Dermis blood vessel endothelial cell (primary cell): ENCODE results near the gene CLIC6. TPM values are rescaled to one million over a fixed set of nuclear protein-coding genes. Genes with fewer than 3 reads are reported as not detected.
"Not testable (repeated sequence)": the region's sequence is repeated elsewhere in the genome, so short reads cannot be mapped to it uniquely, and the experiment has no call there.

Source experiments
- DNase-seq: peaks from one replicate; pipeline ENCODE4 v3.0.0; 2010
- total RNA-seq: library from RNA; depleted of rRNA; stranded (reverse); fragments of >200 nt; gene quantifications from 2 replicates; pipeline ENCODE4 v1.2.3, GENCODE V29; 2014

Gene CLIC6
- total RNA-seq, 1 donor from 2014 or later, result not detected

DNA sequence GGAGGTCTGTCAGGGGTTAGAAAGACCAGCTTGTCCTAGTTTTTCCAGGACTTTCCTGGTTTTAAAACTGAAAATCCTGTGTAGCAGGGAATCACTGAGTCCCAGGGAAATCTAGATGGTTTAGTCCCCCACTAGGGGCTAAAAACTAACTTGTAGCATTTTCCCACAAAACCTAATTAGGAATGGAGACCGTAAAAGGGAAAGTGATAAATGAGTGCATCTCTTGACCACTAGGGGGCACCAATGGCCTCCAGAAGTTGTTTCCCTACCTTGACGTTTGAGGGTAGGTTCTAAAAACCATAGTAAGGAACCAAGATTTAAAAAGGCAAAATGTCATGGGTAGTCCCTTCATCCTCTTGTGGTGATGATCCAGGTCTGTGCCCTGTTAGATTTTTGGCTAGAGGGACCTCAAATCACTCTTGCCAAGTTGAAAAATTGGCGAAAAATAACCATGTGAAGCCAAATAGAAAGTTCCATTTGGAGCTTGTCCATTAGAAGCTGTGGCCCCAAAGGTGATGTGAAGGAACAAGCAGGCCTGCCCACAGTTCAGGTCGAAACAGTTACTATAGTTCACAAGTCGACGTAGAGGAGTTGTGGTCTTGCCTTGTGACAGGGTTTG is 24.5 kb downstream of the CLIC6 start:
- DNase-seq, result peak; percentile 76

DNA sequence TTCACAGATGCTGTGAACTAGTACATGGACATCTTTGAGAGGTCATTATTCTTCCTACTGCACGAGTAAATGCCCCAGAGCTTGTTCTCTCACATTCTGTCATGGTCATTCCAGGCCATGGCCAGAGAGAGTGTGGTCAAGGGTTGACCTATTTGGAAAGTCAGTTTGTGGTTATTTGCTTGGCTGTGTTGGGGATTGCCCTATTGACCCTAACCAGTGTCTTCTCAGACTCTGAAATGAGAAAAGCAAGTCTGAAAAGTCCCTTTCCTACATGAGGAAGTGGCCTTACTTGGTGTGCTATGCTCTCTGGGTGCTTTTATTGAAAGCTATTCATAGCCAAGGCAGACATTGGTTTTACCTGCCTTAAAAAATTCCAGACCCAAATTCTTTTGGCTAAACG is 26.6 kb downstream of the CLIC6 start:
- DNase-seq, result no peak

DNA sequence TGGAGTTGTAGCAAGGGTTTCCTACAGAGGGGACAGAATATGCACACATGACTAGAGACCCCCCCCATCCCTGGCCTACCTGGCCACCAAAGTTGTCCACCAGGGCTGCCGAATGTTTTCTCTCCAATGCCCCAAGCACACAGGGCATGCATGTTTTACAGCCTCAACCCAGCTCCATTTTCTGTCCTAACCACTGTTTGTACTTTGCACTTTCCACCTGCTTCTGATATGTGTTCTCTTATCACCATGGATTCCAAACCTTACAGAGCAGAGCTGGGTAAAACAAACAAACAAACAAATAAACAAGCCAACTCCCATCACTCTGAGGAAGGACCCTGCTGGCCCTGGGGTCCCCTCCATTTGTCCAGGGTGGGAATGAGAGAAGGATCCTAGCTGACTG is 27.3 kb downstream of the CLIC6 start:
- no peak for DNase-seq

- DNase-seq, result no peak
These were observed 29.0 kb downstream of the CLIC6 start for GRCh38 chr21:34697826-34698225.

DNA sequence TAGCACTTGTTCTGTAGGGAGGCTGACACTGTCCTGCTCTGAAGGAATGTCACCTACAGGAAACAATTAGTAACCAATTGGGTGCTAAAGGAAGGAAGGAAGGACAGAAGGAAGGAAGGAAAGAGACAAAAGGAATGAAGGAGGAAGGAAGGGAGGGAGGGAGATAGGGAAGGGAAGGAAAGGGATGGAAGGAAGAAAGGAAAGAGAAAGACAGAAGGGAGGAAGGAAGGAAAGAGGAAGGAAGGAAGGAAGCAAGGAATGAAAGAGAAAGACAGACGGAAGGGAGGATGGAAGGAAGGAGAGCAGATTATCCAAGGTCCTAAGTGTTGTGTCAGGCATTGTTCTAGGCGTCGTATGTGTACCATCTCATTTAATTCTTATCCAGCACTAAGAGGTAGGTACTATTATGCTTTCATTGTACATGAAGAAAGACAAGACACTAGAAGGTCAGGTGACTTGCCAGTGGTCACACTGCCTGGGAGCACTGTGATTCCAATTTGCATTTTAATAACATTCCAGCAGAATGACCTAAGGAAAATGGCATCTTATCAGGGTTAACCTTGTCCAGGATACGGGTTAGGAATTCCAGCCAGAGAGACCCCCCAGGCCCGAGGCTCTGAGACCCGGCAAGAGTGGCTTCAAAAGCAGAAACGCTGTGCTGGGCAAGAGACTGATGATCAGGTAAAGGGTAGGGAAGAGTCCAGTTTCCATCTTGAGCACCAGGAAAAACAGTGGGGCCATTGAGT is 29.6 kb downstream of the CLIC6 start:
- DNase-seq, result no peak

DNA sequence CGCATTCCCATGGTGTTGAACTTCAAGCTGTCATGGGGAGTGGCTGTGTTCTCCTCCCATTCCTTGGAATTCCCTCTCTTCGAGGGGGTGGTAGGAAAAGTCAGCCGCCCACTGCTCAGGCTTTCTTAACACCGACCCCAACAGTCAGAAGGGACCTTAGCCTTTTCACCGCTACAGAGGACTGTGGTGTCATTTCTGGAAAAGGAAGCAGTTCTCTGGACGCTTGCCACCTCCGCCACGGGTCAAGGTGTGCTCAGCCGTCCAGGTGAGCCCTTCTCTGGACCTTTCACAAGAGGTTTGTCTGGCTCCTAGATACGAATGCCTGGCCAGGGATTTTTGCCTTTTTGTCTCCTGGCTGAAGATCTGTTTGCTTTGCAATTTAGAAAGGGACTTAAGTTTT is 31.8 kb downstream of the CLIC6 start:
- DNase-seq, result no peak

DNA sequence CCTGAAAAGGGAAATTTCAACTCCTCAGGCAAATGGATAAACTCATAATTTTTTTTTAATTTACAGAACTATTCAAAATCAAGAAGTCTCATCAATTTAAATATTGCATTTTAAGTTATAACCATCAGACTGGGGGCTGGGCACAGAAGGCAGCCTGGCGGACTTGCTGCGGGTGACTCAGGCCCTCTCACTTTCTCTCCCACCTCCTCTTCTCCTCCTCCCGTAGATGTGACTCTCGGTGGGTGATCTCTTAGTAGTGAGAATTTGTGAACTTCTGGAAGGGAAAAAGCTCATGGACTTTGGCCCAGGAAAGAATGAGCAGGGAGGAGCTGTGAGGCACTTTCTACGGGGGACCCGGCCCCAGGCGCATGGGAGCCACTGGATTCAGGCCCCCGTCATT is 32.9 kb downstream of the CLIC6 start:
- DNase-seq, result no peak

DNA sequence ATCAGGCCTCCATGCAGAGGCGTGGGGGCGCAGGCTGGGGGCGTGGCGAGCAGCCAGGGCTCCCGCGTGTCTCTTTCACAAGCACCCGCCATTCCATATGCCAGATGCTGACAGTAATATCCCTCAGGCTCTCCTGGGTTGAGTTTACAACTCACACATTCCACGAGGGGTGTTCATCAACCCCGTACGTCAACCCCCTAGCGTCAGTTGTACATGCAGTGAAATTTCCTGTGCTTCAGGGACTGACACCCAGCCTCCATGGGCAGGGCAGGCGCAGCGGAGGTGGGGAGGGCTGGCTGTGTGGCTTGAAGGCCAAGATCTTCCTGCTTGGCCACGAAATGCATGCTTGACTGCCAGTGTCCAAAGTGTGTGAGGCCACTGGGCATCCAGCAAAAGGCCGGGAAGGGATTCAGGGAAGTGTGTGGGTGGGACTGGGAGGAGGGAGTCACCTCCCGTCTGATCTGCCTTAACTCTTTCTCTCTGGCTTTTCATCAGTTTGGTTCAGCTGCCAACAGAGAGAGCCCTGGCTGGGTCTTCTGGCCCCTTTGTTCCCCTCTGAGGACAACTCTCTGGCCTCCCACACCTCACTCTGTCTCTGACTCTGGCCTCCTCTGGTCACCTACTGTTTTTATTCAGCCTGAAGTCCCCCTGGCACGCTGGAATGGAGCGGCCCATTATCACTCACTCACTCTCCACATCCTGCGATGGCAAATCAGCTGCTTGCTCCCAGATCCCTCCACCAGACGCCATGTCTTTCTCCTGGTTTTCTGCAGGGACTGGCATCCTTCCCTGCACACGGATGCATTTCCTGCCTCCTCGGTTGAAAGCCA is 33.8 kb downstream of the CLIC6 start:
- no peak for DNase-seq

GRCh38 chr21:34703571-34703970 is 34.8 kb downstream of the CLIC6 start:
- DNase-seq, result no peak

GRCh38 chr21:34704119-34704518 is 35.3 kb downstream of the CLIC6 start:
- DNase-seq, result no peak

DNA sequence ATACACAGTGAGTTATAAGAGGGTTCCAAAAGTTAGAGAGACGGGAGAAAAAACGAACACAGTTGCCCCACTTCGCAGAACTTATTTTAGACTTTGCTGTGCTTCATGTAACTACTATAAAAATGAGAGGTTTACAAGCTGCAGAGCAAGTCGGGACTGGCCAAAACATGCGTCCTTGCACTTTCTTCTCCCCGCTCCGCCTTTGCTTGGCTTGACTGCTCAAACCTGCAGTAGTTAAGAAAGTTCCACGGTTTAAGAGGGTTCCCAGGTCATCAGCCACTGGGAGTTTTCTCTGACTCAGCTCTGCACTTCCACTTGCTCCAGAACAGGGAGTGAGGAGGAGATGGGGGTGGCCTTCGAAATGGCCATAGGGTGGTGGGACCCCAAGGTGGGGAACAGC is 36.2 kb downstream of the CLIC6 start:
- no peak for DNase-seq

DNA sequence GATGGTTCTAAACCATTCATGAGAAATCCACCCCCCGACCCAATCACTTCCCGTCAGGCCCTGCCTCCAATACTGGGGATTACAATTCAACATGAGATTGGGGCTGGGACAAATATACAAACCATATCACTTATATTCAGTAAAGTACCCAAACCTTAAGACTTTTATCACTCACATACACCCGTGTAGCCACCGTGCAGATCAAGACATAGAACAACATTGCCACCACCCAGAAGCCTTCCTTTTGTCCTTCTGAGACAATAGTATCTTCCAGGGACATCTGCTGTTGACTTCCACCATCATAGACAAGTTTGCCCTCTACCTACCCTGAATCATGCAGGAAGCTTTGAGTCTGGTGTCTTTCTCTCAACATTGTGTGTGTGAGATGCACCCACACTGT is 37.5 kb downstream of the CLIC6 start:
- DNase-seq, result no peak

- no peak for DNase-seq
These were observed 39.1 kb downstream of the CLIC6 start for GRCh38 chr21:34707876-34708325.

DNA sequence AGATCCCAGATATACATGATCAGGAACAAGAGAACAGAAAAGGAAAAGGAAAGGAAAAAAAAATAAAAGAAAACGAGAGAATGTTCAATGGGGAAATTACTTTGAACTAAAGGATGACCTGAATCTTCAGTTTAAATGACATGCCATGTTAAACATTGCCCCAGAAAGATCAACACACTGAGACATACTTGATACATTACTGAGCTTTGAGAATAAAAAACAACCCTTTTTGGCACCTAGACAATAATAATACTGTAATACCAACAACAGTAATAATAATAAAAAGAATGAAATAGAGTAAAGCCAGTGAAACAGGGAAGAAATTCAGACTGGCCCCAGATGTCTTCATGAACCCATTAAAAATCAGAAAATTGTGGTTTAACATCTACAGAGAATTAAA is 44.8 kb downstream of the CLIC6 start:
- DNase-seq, result no peak

DNA sequence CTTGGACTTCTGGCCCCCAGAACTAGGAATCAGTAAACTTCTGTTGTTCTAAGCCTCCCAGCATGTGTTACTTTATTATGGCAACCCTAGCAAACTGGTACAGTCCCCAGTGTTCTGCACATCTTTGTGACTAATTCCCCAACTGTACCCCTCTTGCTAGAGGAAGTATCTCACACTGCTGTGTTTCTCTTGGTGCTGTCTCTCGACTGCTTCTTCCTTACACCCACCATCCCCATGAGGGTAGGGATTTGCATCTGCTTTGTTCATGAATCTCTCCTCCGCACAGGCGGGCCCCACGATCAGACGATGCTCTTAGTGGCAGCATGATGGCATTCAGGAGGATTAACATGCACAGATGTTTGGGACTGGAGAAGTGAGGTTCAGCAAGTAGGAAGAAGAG is 46.7 kb downstream of the CLIC6 start:
- DNase-seq, result no peak

DNA sequence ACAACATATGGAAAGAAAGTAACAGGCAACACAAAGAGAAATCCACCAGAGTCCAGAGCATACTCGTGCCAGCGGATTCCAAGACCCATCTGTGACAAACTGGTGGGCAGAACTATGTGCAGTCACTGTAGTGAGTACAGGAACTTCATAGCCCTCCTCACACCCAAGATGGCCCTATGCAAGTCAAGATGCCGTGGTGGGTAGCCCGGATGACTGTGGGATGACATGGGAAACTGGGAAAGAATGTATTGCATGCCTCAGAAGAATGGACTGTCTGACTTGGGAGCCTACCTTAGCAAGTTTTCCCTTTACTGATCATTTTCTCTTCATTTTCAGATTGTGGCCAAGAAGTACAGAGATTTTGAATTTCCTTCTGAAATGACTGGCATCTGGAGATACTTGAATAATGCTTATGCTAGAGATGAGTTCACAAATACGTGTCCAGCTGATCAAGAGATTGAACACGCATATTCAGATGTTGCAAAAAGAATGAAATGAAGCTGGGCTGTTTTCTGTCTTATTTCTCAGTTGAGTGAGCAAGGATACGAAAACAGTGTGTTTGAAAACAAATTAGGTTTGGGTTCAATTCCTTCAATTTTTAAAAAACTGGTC is 47.3 kb downstream of the CLIC6 start:
- no peak for DNase-seq

DNA sequence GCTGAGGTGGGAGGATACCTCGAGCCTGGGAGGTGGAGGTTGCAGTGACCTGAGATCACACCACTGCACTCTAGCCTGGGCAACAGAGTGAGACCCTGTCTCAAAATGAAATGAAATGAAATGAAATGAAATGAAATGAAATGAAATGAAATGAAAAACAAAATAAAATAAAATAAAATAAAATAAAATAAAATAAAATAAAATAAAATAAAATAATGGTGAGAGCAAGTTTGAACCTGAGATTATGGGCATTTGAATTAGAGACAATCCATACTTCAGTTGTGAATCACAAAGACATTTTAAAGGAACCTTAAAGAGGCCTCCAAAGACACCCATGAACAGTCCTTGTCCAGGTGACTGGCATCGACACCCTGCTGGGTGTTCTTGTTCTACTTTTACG is 49.7 kb downstream of the CLIC6 start:
- DNase-seq, result not testable (repeated sequence)

DNA sequence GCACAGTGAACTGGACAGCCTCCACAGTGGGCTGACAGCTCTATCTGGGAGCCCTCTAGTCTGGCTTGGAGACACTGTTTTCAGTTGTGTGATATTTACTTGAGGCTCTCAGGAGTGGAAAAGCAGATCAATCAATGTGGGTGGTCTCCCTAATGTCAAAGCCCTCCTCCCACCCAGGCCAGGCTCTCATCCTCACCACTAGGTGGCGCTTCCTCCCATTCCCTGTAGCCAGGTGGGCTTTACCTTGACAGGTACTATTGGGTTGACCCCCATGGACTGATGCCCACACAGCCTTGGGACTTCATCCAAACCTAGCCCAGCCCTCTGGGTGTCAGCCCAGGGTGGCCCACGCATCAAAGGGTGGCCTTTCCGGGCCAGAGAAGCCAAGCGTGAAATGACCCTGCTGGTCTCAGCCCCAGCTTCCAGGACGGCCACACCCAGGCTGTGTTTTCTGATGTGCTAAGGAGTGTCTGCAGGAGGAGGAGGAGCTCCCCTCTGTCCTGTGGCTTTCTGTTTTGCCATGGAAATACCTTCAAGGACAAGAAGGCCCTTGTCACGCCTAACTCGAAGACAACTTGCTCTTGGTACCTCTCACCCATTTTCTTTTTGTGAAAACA is 54.0 kb downstream of the CLIC6 start:
- DNase-seq, result peak; percentile 6

GRCh38 chr21:34724131-34724856 is 55.5 kb downstream of the CLIC6 start:
- no peak for DNase-seq

GRCh38 chr21:34724857-34725195 is 56.0 kb downstream of the CLIC6 start:
- DNase-seq, result no peak

- no peak for DNase-seq
These were observed 58.0 kb downstream of the CLIC6 start for GRCh38 chr21:34726627-34727337.
